ENCODE results near the gene ADAMTS12.

DNA sequence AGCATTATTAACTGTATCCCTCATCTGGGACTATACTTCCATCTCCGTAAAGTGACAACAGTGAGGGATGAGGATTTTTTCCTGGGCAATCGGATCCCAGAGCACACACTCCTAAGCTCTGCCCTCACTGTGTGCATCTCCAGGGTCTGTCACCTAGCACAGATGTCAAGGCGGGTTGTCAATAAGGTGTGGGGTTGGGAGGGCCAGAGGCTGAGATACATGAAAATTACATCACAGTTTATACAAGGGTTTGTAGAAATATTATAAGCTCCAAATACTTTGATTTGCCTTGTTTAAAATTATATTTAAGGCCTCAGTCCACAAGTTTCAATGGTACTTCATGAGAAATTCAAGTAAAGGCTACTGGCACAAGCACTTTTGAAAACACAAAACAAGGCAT lies 4.5 kb downstream of the ADAMTS12 start:
- TF ChIP-seq POLR2AphosphoS5 (IDR thresholded peaks at IDR 0.05; ENCODE audit: low read depth, low read length) (no peak), SIN3A (IDR thresholded peaks at IDR 0.05; ENCODE audit: borderline replicate concordance, insufficient read depth, low read length) (no peak), TAF1 (IDR thresholded peaks at IDR 0.05; ENCODE audit: borderline replicate concordance, insufficient read depth, low read length) (no peak), FOXP2 (optimal IDR thresholded peaks at IDR 0.05; ENCODE audit: borderline replicate concordance, extremely low read depth, extremely low read length, insufficient read depth) (no peak)
- TF ChIP-seq, protein P1, sequence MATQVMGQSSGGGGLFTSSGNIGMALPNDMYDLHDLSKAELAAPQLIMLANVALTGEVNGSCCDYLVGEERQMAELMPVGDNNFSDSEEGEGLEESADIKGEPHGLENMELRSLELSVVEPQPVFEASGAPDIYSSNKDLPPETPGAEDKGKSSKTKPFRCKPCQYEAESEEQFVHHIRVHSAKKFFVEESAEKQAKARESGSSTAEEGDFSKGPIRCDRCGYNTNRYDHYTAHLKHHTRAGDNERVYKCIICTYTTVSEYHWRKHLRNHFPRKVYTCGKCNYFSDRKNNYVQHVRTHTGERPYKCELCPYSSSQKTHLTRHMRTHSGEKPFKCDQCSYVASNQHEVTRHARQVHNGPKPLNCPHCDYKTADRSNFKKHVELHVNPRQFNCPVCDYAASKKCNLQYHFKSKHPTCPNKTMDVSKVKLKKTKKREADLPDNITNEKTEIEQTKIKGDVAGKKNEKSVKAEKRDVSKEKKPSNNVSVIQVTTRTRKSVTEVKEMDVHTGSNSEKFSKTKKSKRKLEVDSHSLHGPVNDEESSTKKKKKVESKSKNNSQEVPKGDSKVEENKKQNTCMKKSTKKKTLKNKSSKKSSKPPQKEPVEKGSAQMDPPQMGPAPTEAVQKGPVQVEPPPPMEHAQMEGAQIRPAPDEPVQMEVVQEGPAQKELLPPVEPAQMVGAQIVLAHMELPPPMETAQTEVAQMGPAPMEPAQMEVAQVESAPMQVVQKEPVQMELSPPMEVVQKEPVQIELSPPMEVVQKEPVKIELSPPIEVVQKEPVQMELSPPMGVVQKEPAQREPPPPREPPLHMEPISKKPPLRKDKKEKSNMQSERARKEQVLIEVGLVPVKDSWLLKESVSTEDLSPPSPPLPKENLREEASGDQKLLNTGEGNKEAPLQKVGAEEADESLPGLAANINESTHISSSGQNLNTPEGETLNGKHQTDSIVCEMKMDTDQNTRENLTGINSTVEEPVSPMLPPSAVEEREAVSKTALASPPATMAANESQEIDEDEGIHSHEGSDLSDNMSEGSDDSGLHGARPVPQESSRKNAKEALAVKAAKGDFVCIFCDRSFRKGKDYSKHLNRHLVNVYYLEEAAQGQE (IDR thresholded peaks at IDR 0.05; ENCODE audit: insufficient read depth in 1 of 2, low read depth in 2 of 2, low read length in 2 of 2): no peak

Data from PFSK-1 (cell line).